ENCODE results near the gene BUB1. TPM values are rescaled to one million over a fixed set of nuclear protein-coding genes. Genes with fewer than 3 reads are reported as not detected.

The BUB1 gene
- total RNA-seq, 1 experiment from 2014 or later: 80.2 TPM

GRCh38 chr2:110691612-110692258 lies 13.9 kb upstream of the BUB1 start (continued):
- TF ChIP-seq ZBTB33 (IDR thresholded peaks at IDR 0.05; ENCODE audit: extremely low read depth, insufficient replicate concordance, low read length) (no peak), YY1 (IDR thresholded peaks at IDR 0.05; ENCODE audit: extremely low read depth, insufficient replicate concordance, low read depth, low read length) (no peak), REST (IDR thresholded peaks at IDR 0.05; ENCODE audit: low read depth) (no peak), CEBPB (IDR thresholded peaks at IDR 0.05; ENCODE audit: low read depth) (no peak), ATF3 (IDR thresholded peaks at IDR 0.05) (no peak), ZFX (IDR thresholded peaks at IDR 0.05) (no peak), SRF (IDR thresholded peaks at IDR 0.05; ENCODE audit: low read depth) (no peak)
